Activated CD8-positive, alpha-beta memory T cell treated with anti-CD3 and anti-CD28 coated beads for 48 hours (primary cell): ENCODE results near the gene HS3ST3A1.

ENCODE experiments used
- DNase-seq, 3 experiments: peaks; one replicate each; pipeline ENCODE4 v3.0.0-alpha.2; 2020; ENCODE audit warnings: low read depth in 2 of 3, low spot score in 2 of 3

HS3ST3A1 gene

DNA sequence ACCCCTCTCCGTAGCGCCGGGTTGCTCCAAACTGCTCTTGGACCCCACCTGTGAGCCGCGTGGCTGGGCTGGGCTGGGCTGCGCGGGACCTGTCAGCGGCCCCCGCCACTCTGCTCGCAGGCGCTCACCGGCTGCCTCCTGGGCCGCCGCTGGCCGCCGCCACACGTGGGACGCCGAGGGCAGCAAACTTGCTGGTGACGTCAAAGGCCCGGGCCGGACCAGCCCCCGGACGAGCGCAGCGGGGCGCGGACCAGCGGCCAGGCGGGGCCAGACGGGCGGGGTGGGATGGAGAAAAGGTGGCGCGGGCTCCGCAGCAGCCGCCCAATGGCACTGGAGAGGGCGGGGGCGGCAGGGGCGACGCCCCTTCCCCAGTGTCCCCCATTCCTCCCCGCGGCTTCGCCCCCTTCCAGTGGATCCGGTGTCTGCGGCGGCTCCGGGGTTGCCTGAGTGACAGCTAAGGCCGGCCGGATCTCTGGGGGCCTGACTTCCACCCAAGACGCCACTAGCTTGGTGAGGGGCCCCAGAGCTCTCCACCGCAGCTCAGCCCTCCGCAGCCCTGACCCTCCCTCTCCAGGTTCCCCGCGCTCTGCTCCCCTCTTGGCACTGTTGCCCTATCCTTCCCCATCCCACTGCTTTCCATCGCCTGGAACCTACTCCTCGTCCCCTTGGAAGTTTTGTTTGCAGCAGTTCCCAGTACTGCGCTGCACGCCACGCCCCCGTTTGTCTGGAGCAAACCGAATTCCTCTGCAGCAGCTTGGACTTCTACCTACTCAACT lies at the start of gene HS3ST3A1:
TSS of gene HS3ST3A1 (minus strand) at position 154 of the 776 bp plus-strand sequence. CDS start 800 bp downstream, outside the sequence.
- peak in 1 of 3 experiments; percentile 1 for DNase-seq

DNA sequence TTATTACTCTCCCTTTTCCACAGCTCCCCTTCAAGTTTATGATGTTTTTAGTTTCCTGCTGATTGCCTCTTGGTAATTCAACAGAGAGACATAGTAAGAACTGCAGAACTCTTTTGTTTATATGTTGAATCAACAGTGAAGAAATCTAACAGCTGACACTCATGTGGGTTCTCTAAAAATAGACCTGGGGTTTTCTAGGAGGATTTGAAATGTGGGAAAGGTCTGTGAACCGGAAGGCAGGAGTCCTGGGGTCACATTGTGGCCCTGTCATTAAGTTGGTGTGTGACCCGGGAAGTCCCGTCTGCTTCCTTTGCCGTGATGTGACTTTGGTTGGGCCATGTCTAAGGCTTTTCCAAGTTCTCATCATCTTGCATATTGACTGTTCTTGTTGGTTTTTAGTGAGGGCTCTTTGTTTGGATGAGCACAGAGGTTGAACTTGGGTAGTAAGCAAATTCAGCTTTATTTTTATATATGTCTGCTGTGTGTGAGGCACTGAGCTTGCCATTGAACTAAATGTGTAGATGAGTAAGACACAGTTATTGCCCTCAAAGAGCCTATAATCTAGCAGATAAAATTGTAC lies 48.5 kb upstream of the HS3ST3A1 start:
- DNase-seq = no peak

DNA sequence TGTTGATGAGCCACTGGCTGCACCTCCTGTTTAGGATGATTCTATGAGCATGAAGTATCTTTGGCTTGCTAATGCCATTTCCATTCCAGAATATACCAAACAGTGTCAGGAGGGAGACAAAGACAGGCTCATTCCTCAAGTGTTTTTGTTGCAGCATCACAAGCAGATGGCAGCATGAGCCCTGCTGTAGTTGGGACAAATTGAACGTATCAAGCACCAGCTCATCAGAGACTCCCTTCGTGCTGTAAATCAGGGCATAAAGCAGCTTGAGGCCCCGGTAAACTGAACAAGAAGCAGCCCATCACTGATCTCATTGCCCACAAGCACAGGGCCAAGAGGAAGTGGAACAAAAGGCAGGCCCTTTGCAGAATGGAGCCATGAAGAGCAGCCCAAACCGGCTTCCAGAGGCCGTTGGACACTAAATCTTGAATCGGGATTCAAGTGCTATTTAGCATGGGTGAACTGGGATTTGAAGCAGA lies 45.9 kb upstream of the HS3ST3A1 start:
- no peak for DNase-seq

DNA sequence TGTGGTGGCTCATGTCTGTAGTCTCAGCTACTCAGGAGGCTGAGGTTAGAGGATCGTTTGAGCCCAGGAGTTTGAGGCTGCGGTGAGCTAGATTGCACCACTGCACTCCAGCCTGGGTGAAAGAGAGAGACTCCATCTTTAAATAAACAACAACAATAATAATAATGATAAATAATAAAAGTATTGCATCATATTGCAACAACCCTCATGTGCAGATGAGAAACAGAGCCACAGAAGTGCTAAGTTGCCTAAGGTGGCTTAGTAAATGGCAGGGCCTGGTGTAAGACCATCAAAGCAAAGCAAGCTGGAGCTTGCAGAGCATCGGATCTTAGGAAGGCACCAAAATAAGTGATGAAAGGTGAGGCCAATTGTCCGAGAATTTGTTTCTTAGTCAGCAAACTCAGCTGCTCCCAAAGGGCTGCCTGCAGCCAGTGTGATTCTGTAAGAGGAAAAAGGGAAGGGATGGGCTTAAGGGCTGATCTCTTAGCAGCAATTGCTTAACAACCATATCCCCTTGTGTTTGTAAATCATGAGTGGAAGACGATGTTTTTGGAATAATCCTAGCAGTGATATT lies 45.3 kb upstream of the HS3ST3A1 start:
- no peak for DNase-seq

DNA sequence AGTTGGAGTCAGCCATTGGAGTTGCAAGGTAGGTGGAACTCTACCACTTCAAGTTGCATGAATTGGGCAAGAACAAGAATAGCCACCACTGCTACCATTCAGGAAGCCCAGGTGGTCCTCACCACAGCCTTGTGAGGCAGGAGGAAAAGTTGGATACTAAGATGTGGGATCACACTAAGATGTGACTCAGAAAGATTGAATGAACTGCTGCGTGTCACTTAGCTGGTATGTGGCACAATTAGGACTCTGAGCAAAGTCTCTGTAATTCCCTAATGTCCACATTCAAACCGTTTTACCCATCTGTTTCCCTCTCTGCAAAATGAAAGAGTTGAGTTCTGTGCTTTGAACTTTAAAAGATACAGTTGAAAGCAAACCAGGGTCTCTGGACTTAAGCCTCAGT lies 44.7 kb upstream of the HS3ST3A1 start:
- DNase-seq = no peak

DNA sequence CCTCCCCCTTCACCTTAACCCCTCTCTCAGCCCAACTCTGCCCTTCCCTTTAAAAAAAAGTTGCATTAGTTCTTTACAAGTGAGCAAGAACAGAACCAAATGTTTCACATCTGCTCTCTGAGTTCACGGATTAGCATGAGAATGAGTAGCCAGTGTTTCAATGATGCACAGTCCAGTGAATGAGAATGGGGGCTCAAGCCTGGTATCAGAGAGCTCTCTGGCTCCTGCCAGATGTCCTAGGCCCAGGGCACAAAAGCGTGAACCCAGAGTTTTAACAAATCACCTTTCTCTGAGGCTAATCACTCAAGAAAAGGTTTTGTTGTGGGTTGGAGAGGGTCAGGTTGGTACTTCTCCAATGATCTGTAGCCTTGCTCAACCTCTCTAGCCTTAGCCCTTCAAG lies 41.5 kb upstream of the HS3ST3A1 start:
- DNase-seq = no peak

DNA sequence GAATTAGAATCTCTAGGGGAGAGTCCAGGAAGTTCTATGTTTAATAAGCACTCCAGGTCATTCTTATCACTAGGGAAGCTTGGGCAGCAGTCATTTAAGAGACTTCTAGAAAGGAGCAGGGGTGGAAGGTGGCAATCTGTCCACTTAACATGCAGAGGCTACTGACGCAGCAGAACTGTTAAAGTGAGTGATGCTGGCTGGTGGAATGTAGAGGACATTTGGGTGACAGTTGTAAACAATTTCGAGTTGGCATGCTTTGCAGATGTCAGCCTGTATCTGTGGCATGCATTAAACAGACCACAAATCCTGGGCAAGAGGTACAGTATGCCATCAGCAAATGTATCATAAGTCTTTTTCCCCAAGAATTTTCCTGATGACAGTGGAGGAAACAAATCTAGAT lies 40.5 kb upstream of the HS3ST3A1 start:
- DNase-seq = no peak

DNA sequence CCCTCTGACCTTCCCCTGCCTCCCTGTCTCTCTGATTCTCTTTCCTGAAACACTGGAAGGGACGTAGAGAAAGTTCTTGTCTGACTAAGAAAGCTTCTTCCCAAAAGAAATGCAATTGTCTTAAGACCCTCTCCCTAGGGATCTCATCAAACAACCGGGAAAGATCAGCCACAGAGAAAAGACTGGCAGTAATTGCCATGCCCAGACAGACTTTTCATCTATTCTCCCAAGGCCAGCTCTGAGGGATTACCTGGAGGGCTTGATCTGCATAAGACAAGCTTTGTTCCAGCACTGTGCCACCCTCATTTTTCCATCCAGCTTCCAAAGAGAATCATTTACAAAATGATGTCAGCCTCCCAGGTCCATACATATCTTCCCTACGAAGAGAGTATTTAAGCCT lies 38.8 kb upstream of the HS3ST3A1 start:
- DNase-seq = no peak

DNA sequence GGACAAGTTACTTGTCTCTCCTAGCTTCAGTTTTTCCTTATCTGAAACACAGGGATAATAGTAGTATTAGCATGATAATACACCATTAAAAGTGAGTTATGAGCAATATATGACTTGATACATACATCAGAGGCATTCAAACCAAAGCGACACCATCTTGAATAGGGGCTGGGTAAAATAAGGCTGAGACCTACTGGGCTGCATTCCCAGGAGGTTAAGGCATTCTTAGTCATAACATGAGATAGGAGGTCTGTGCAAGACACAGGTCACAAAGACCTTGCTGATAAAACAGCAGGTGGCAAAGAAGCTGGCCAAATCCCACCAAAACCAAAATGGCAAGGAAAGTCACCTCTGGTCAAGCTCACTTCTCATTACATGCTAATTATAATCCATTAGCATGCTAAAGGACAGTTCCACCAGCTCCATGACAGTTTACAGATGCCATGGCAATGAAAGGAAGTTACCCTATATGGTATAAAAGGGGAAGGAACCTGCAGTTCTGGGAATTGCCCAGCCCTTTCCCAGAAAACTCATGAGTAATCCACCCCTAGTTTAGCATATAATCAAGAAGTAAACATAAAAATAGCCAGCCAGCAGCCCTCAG lies 37.2 kb upstream of the HS3ST3A1 start:
- DNase-seq = no peak

DNA sequence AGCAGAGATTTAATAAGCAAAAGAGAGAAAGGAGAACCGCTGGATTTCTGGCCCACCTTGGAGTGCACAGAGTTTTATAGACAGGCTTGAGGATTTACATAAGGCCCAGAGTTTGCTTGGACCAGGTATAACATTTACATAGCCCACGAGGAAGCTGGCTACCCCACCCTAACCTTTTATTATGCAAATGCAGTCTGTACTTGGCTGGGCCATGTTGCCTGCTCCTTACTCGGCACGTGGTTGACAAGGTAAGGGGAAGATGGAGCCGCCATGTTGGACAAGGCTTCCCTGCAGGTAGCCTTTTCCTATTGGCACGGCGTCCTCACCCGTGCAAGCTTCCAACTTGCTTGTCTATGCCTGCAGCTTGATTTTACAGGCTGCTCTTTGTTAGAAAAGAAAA lies 35.2 kb upstream of the HS3ST3A1 start:
- no peak for DNase-seq

DNA sequence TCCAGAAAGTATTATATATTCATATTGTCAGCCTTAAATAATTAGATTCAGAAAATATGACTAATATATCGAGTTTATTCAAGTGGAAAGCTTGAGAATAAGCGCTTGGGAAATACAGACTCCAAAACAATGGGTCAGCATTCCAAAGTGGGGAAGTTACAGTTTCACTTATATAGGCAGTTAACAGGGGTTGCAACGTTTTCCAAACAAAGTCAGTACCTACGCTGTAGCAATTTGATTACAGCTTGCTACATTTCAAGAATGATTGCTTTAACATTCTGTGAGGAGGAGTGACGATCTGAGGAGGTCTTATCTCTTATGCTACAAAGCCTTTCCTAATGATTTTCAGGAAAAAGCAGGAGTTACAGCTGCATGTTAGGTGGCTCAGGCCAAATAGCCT lies 34.2 kb upstream of the HS3ST3A1 start:
- DNase-seq = no peak

DNA sequence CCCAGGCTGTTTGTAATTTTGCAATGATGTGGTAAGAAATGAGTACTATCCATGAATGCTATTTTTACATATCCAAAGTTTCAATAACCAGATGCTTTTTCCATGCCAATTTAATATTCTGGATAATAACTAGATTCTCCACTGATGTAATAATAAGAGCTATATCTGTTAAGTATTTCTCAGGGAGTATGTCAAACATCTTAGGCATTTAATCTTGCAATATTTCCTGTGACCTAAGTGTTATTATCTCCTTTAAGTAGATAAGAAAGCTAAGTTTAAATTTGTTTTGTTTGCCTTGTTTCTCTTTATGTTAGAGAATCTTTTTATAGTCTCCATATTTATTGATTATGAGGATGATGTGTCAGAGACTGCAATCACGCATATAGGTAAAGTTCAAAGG lies 32.3 kb upstream of the HS3ST3A1 start:
- no peak for DNase-seq

DNA sequence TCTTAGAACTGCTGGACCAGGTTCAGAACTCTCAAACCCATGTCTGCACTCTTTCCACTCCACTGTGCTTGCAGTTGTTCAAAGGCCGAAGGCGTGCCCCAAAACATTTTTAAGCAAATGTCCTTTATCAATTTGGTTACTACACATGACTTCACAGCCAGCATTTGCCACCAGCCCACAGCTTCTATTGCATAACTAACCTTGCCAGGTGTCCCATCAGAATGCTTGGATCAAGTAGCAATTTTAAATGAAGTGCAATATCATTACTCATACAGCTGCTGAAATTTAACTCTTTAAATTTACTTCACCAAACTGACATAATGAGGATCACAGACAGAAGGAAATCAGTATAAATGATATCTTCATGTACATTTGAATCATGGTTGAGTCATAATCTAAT lies 29.8 kb upstream of the HS3ST3A1 start:
- no peak for DNase-seq

DNA sequence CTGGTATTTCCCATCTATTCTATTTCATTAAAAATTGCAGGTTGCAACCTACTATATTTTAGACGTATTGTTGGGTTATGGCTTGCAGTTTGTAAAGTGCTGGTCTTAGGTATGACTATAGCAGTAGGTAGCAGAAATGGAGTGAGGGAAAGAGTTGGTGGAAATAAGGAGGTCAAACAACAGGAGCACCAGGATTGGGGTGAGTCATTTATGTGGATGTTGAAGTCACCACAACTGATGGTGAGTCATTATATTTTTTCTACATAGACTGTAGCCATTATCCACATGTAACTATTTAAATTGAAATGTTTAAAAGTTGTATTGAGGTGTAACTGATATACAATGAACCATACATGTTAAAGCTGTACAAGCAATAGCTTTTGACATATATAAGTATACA lies 25.0 kb upstream of the HS3ST3A1 start:
- no peak for DNase-seq

DNA sequence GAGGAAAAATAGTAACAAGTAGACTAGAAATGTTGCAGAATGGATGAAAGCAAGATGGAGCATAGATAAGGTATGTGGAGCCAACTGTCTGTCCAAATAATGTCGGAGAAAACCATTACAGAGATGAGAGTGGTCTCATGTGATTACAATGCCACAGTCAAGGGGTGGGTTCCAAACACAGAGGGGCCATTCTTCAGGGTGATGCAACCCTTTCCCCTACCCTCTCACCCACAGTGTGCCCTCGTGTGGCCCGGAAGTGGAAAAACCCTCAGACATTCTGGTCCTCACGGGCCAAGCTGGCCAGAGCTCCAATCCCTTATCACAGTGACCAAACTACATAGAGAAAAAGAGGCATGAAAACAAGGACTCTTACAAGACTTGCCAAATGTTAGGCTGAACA lies 17.7 kb upstream of the HS3ST3A1 start:
- no peak for DNase-seq

DNA sequence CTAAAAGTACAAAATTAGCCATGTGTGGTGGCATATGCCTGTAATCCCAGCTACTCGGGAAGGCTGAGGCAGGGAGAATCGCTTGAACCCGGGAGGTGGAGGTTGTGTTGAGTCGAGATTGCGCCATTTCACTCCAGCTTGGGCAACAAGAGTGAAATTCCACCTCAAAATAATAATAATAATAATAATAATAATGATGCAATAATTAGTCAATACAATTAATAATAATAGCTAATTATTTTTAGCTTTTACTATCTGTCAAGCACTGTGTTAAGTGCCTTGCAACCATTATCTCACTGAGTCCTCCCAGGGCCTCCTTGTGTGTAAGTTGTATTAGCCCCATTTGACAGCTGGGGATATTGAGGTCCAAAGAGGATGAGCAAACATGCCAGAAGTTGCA lies 14.3 kb upstream of the HS3ST3A1 start:
- no peak for DNase-seq

DNA sequence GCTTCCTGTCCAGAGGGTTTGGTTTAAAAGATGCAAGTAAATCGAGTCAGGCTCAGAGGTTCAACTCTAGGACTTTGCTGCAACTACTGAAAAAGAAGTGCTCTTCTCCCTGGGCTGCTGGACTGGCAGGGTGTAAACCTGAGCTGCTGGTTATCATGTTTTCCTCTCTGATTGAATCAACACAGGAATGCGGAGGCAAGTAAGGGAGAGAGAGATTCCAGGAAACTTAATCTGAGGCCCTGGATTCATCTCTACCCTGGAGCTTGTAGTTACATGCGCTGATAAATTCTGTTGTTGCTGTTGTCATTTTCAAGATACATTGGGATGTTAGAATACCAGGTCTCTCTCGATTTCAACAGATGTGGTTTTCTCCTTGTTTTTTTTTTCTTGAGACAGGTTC lies 8.2 kb upstream of the HS3ST3A1 start:
- DNase-seq = no peak

DNA sequence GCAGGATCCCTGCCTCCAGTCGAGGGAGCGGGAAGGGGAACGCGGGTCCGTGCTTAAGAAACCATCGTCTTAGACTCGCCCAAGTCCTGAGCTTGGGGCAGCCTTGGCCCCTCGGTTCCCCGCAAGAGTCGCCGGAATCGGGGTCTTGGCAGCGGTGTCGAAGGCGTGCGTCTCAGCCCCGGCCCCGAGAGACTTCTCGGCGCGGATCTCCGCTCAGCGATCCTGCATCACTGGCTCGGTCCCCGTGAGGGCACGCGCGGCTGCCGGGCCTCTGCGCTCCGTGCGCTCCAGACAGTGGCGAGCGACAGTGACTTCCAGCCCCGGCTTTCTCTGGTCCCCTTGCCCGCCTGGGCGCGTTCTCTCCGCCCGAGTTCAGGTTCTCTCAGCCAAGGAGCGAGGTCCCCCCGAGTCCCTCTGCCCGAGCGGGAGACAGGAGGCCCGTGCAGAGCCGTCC lies 380 bp downstream of the HS3ST3A1 start:
- DNase-seq = peak in 1 of 3 experiments; percentile 3

DNA sequence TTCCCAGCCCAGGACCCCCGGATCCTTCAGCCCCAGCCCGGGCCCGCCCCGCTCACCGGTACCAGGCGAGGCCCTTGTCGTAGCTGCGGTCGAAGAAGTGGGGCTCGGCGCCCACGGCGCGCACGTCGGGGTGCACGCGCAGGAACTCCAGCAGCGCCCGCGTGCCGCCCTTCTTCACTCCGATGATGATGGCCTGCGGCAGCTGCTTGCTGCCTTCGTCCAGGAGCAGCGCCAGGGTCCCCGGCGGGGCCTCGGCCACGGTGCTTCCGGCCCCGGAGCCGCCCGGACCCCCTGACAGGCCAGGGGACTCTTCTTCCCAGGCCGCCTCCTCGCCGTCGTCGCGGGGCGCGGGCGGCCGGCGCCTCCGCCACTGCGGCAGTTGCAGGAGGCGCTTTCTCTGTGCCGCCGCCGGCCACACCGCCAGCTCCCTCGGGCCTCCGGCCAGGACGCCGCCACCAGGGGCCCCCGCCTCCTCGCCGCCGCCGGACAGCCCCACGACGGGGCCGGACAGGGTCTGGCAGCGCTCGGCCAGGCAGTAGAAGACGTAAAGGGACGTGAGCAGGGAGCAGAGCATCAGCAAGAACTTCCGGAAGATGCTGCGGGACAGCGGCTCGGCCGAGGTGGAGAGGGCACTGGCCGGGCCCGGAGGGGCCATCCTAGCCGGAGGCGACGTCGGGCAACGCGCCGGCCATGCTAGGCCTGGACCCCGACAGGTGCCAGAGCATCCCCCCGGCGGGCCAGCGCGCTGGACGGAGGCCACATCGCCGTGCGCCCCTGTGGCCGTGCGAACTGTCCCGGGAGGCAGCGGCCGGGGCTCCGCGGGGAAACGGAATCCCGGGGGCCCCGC lies 1.0 kb downstream of the HS3ST3A1 start:
- no peak for DNase-seq

DNA sequence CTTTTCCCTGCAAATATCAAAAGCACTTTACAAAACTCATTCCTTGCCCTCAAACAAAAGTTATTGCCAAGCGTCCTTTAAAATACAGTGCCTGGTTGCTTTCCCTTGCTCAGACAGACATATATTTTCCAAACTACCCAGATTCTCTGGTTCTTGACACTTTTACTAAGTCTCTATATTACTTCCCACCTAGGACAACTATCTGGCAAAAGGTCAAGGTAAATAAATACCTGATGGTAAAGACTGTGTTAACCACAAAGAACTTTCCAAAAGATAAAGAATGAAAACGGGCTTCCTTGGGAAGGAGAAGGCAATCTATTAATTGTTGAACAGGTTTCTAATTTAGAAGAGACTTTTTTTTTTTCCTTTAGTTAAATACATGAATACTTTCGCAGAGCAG lies 1.9 kb downstream of the HS3ST3A1 start:
- no peak for DNase-seq

DNA sequence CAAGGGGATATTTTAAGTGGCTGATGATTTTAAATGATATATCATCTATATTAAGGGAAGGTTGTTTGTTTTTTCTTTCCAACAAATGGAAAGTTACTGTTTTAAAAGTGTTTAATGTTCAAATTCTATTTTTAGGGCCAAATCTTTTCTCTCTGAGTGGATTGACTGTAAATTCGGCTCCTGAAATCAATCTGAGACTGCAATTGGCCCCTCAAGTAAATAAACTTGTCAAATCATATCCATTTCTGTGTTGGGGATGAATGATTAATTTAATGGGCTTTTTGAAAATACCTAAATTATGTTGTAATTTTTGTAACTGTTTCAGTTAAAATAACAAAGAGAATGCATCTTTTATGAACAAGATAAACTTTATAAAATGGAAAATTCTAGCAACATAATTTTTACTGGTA lies 2.6 kb downstream of the HS3ST3A1 start:
- DNase-seq = no peak
